H1 (cell line): ENCODE measurements around the gene EVC2. TPM values are rescaled to one million over a fixed set of nuclear protein-coding genes. Genes with fewer than 3 reads are reported as not detected.

Experiments
- CTCF ChIA-PET: fragments of 300-600 bp; sonication (Branson Sonifier 250); formaldehyde crosslinking; loops from one replicate; lab custom pipeline; 2021; ENCODE audit not compliant: partially characterized antibody; lab: Charles Lee
- POLR2A ChIA-PET: fragments of 300-600 bp; sonication (Branson Sonifier 250); formaldehyde crosslinking; loops from one replicate; lab custom pipeline; 2021; ENCODE audit warnings: inconsistent platforms; ENCODE audit not compliant: partially characterized antibody; lab: Charles Lee
- DNase-seq, 2 experiments: peaks; one replicate each; pipeline versions ENCODE4 v3.0.0 to v3.0.0-alpha.2; 2010 to 2022; ENCODE audit warnings: low spot score in 2 of 2, low read depth in 1 of 2, mixed read lengths in 1 of 2
- FAIRE-seq: peaks from 2 replicates; lab custom pipeline; 2011; peaks lifted over from hg19 to GRCh38; lab: Jason Lieb, UNC
- H2AFZ ChIP-seq: 2 replicates; pipeline ENCODE4 v1.8.1; 2012; ENCODE audit warnings: low read length, inconsistent platforms
- H2AK5ac ChIP-seq: 2 replicates; pipeline ENCODE4 v1.6.1; 2013; ENCODE audit warnings: low read depth, low read length
- H2BK120ac ChIP-seq: replicated peaks from 2 replicates; pipeline ENCODE3; 2013; ENCODE audit warnings: low read depth, low read length, inconsistent platforms
- H2BK12ac ChIP-seq: 2 replicates; pipeline ENCODE4 v1.6.1; 2013; ENCODE audit warnings: low read depth, low read length
- H2BK15ac ChIP-seq: 2 replicates; pipeline ENCODE4 v1.6.1; 2013; ENCODE audit warnings: low read length
- H2BK20ac ChIP-seq: 2 replicates; pipeline ENCODE4 v1.6.1; 2013; ENCODE audit warnings: low read length
- H2BK5ac ChIP-seq: 2 replicates; pipeline ENCODE4 v1.6.1; 2013; ENCODE audit warnings: low read depth, low read length
- H3K14ac ChIP-seq: 2 replicates; pipeline ENCODE4 v1.6.1; 2013; ENCODE audit warnings: inconsistent platforms; ENCODE audit not compliant: insufficient read length
- H3K18ac ChIP-seq: 2 replicates; pipeline ENCODE4 v1.6.1; 2013; ENCODE audit warnings: low read length; ENCODE audit errors: extremely low read depth
- H3K23ac ChIP-seq: 2 replicates; pipeline ENCODE4 v1.6.1; 2013; ENCODE audit warnings: inconsistent platforms; ENCODE audit not compliant: insufficient read length
- H3K23me2 ChIP-seq: 2 replicates; pipeline ENCODE4 v1.6.1; 2013; ENCODE audit warnings: low read depth, low read length
- H3K27ac ChIP-seq: 2 replicates; pipeline ENCODE4 v1.6.1; 2011; ENCODE audit warnings: low read depth, low read length, inconsistent platforms
- H3K27me3 ChIP-seq, 4 experiments: replicated peaks in 1 of 4; 1 replicate in 1 of 4; 2 replicates in 3 of 4; pipeline versions ENCODE4 v1.6.1 to v1.8.1; 2011 to 2013; ENCODE audit warnings: low read length in 3 of 4, mild to moderate bottlenecking in 3 of 4, inconsistent platforms in 2 of 4, mixed read lengths in 2 of 4, moderate library complexity in 1 of 4; ENCODE audit not compliant: control insufficient read depth in 3 of 4, insufficient read depth in 3 of 4; ENCODE audit errors: extremely low read depth in 1 of 4
- H3K36me3 ChIP-seq, 4 experiments: 2 replicates each; pipeline versions ENCODE4 v1.6.1 to v1.8.1; 2011 to 2013; ENCODE audit warnings: mild to moderate bottlenecking in 4 of 4, low read length in 3 of 4, moderate library complexity in 2 of 4, control low read depth in 1 of 4, inconsistent platforms in 1 of 4; ENCODE audit not compliant: insufficient read depth in 4 of 4, control insufficient read depth in 2 of 4
- H3K4ac ChIP-seq: replicated peaks from 2 replicates; pipeline ENCODE3; 2013; ENCODE audit warnings: low read length, low read depth, mixed read lengths, inconsistent platforms; ENCODE audit not compliant: insufficient read length
- H3K4me1 ChIP-seq, 4 experiments: replicated peaks in 1 of 4; 1 replicate in 1 of 4; 2 replicates in 3 of 4; pipeline versions ENCODE4 v1.6.1 to v1.8.1; 2011 to 2013; ENCODE audit warnings: low read length in 3 of 4, inconsistent platforms in 2 of 4, mixed read lengths in 1 of 4; ENCODE audit not compliant: insufficient read depth in 4 of 4, control insufficient read depth in 3 of 4
- H3K4me2 ChIP-seq, 2 experiments: 2 replicates each; pipeline versions ENCODE4 v1.6.1 to v1.8.1; 2011 to 2013; ENCODE audit warnings: low read depth in 2 of 2, low read length in 2 of 2, control low read depth in 1 of 2, inconsistent platforms in 1 of 2, mild to moderate bottlenecking in 1 of 2; ENCODE audit not compliant: insufficient read depth in 1 of 2
- H3K4me3 ChIP-seq, 4 experiments: fragments of 200-600, 300-600 bp in 1 of 4; sonication (generic), shearing (Covaris generic), sonication (Bioruptor Twin) in 1 of 4; 2 replicates each; pipeline versions ENCODE4 v1.5.1 to v1.8.1; 2011 to 2016; ENCODE audit warnings: low read length in 4 of 4, low read depth in 3 of 4, control low read depth in 2 of 4, inconsistent platforms in 2 of 4, mild to moderate bottlenecking in 2 of 4, mixed read lengths in 1 of 4, moderate library complexity in 1 of 4; ENCODE audit not compliant: insufficient read depth in 2 of 4; ENCODE audit errors: extremely low read depth in 1 of 4
- H3K56ac ChIP-seq: replicated peaks from 2 replicates; pipeline ENCODE3; 2013; ENCODE audit warnings: low read depth, mild to moderate bottlenecking, mixed read lengths, low read length, inconsistent platforms; ENCODE audit not compliant: insufficient read length
- H3K79me1 ChIP-seq: 2 replicates; pipeline ENCODE4 v1.6.1; 2013; ENCODE audit warnings: low read depth, low read length, control low read depth
- H3K79me2 ChIP-seq, 2 experiments: 2 replicates each; pipeline versions ENCODE4 v1.6.1 to v1.8.1; 2012 to 2013; ENCODE audit warnings: low read length in 2 of 2, mild to moderate bottlenecking in 2 of 2, inconsistent platforms in 1 of 2; ENCODE audit not compliant: insufficient read depth in 2 of 2, control insufficient read depth in 1 of 2
- H3K9ac ChIP-seq, 4 experiments: replicated peaks in 1 of 4; 1 replicate in 1 of 4; 2 replicates in 3 of 4; pipeline versions ENCODE4 v1.6.1 to v1.8.1; 2011 to 2013; ENCODE audit warnings: low read depth in 3 of 4, low read length in 3 of 4, control low read depth in 2 of 4, mild to moderate bottlenecking in 2 of 4, moderate library complexity in 2 of 4, inconsistent platforms in 1 of 4; ENCODE audit errors: extremely low read depth in 1 of 4
- H3K9me3 ChIP-seq, 2 experiments: 2 replicates each; pipeline versions ENCODE4 v1.6.1 to v1.8.1; 2012 to 2013; ENCODE audit warnings: mild to moderate bottlenecking in 2 of 2, moderate library complexity in 2 of 2, control low read depth in 1 of 2, inconsistent platforms in 1 of 2, low read depth in 1 of 2, low read length in 1 of 2, mixed read lengths in 1 of 2; ENCODE audit not compliant: insufficient read depth in 2 of 2
- H4K20me1 ChIP-seq, 2 experiments: replicated peaks in 1 of 2; 2 replicates each; pipeline versions ENCODE3 to v1.8.1; 2011 to 2013; ENCODE audit warnings: inconsistent platforms in 2 of 2, low read length in 2 of 2, mild to moderate bottlenecking in 1 of 2; ENCODE audit not compliant: insufficient read depth in 2 of 2, control insufficient read depth in 1 of 2
- H4K5ac ChIP-seq: 2 replicates; pipeline ENCODE4 v1.6.1; 2013; ENCODE audit warnings: low read length, low read depth, mixed read lengths, inconsistent platforms; ENCODE audit not compliant: insufficient read length
- H4K8ac ChIP-seq: 2 replicates; pipeline ENCODE4 v1.8.0; 2013; ENCODE audit warnings: mild to moderate bottlenecking, moderate library complexity, low read length, inconsistent platforms; ENCODE audit not compliant: insufficient read depth; ENCODE audit errors: extremely low read depth
- H4K91ac ChIP-seq: replicated peaks from 2 replicates; pipeline ENCODE3; 2013; ENCODE audit warnings: low read length, mixed read lengths, inconsistent platforms; ENCODE audit not compliant: insufficient read length
- CBX8 ChIP-seq: fragments of 300-800, 300-1000 bp; sonication (generic); IDR thresholded peaks from 2 replicates; pipeline ENCODE4 v1.7.1; 2016; ENCODE audit warnings: low read depth, low read length, borderline replicate concordance
- EGR1 ChIP-seq: IDR thresholded peaks from 2 replicates; pipeline ENCODE4 v1.6.1; 2011; ENCODE audit warnings: low read depth, low read length, borderline replicate concordance
- HDAC6 ChIP-seq: IDR thresholded peaks from one replicate; pipeline ENCODE4 v1.7.1; 2012; ENCODE audit warnings: low read depth, mild to moderate bottlenecking, inconsistent platforms, low read length, moderate library complexity
- SAP30 ChIP-seq: fragments of 300-600 bp; sonication (generic); IDR thresholded peaks from 2 replicates; pipeline ENCODE4 v1.7.1; 2012; ENCODE audit warnings: low read length, moderate library complexity, mild to moderate bottlenecking, inconsistent platforms; ENCODE audit not compliant: insufficient read depth, insufficient replicate concordance
- WGBS, 2 experiments: shearing (Covaris generic) in 1 of 2; methylation state at CpG; one replicate each; pipeline versions ENCODE4 v1.1.6 to v1.1.7; 2013 to 2015; ENCODE audit warnings: low lambda C conversion rate in 2 of 2, mixed read lengths in 2 of 2, inconsistent platforms in 1 of 2, low coverage in 1 of 2, missing lambda C conversion rate in 1 of 2; ENCODE audit not compliant: insufficient replicate concordance in 2 of 2, insufficient coverage in 1 of 2, insufficient read length in 1 of 2; ENCODE audit errors: extremely low coverage in 1 of 2, missing lambda C conversion rate in 1 of 2; 5-methylcytosine and 5-hydroxymethylcytosine counted together
- polyA plus RNA-seq, 7 experiments: library from polyadenylated mRNA; depleted of rRNA in 3 of 7; stranded (reverse) in 5 of 7; unstranded in 2 of 7; fragments of >200 nt in 5 of 7; fragments of 200-250 nt in 2 of 7; gene quantifications; 1 replicate in 5 of 7; 2 replicates in 1 of 7; 4 replicates in 1 of 7; pipeline versions ENCODE4 v1.2.1 to v1.2.3, GENCODE V29; 2011 to 2013; ENCODE audit warnings: missing spikeins in 2 of 7, mixed read lengths in 2 of 7
- total RNA-seq: library from RNA; stranded (reverse); fragmentation: NEBNext Ultra II Directional; extraction: Animal tissue kit (Norgen Biotek cat#: 25700); gene quantifications from 2 replicates; pipeline ENCODE4 v1.2.1, GENCODE V29; 2021

EVC2 gene
- total and polyA plus RNA-seq, 2 of the 8 experiments (the other 6 are each of a cell fraction or from before 2014, with no cell fraction given), result 0.73 to 5.9 TPM

- POLR2A ChIA-PET, result no interaction called here
Observed at GRCh38 chr4:5568931-5569330, 139.4 kb downstream of the EVC2 start.

More at GRCh38 chr4:5568931-5569330, 139.4 kb downstream of the EVC2 start:
- no peak overlapping the region for H2AFZ ChIP-seq
- H3K27me3 ChIP-seq, result no peaks in the 10 kb centered on the region
- no peak overlapping the region for H2BK5ac ChIP-seq
- no peak overlapping the region for H2AK5ac ChIP-seq
- no peak overlapping the region for H4K91ac ChIP-seq
- CTCF ChIA-PET, result interaction anchor here (0.7 kb wide), 1 partner anchor 229 kb away, joined by 3 read pairs; no protein-coding TSS in a partner anchor
- DNase-seq (no peak), FAIRE-seq (no peak)
- H3K27ac ChIP-seq, result no peak overlapping the region
- H3K18ac ChIP-seq, result no peak overlapping the region
- no peak overlapping the region for H2BK12ac ChIP-seq
- no peaks in the 10 kb centered on the region; a peak in 1 of 7 replicates for H3K4me1 ChIP-seq
- H3K23me2 ChIP-seq, result no peaks in the 10 kb centered on the region
- no peak overlapping the region for H3K56ac ChIP-seq
- H2BK120ac ChIP-seq, result no peak overlapping the region
- H3K9me3 ChIP-seq, result no peaks in the 10 kb centered on the region
- no peaks in the 10 kb centered on the region for H3K79me2 ChIP-seq
- H3K4me2 ChIP-seq, result no peak overlapping the region
- H3K36me3 ChIP-seq, result peaks cover 0 to 3% (median 0%) of the 10 kb centered on the region in 4 experiments; a peak in 1 of 8 replicates
- no peak overlapping the region for H2BK15ac ChIP-seq
- H4K20me1 ChIP-seq, result no peaks in the 10 kb centered on the region
- no peak overlapping the region for H3K9ac ChIP-seq
- no peak overlapping the region for H3K4me3 ChIP-seq
- 90% methylated on average over 6 of the region's 6 CpGs; no CpG with 5 or more reads in 1 of the 2 experiments for WGBS, 2 experiments
- H3K79me1 ChIP-seq, result no peaks in the 10 kb centered on the region
- H3K14ac ChIP-seq, result no peak overlapping the region
- no peak overlapping the region for H4K5ac ChIP-seq
- H4K8ac ChIP-seq, result no peak overlapping the region
- no peak overlapping the region for H2BK20ac ChIP-seq
- TF ChIP-seq SAP30 (no peak), EGR1 (no peak), HDAC6 (no peak), CBX8 (no peak)
- H3K23ac ChIP-seq, result no peak overlapping the region
- no peak overlapping the region for H3K4ac ChIP-seq
